Kidney glomerular epithelial cell (primary cell): ENCODE data around the gene IDH2.
"Not testable (repeated sequence)": the region's sequence is repeated elsewhere in the genome, so short reads cannot be mapped to it uniquely, and the experiment has no call there.

ENCODE experiments used
- DNase-seq: peaks from one replicate; lab custom pipeline; 2025; lab: John Stamatoyannopoulos, UW

Gene IDH2

GRCh38 chr15:90083954-90084607 lies 18.2 kb downstream of the IDH2 start:
- no peak for DNase-seq

GRCh38 chr15:90083419-90083818 lies 18.8 kb downstream of the IDH2 start:
- no peak for DNase-seq

- DNase-seq: no peak
These were observed 20.0 kb downstream of the IDH2 start for GRCh38 chr15:90082140-90082715.

- DNase-seq: no peak
These were observed 21.4 kb downstream of the IDH2 start for GRCh38 chr15:90080818-90081393.

DNA sequence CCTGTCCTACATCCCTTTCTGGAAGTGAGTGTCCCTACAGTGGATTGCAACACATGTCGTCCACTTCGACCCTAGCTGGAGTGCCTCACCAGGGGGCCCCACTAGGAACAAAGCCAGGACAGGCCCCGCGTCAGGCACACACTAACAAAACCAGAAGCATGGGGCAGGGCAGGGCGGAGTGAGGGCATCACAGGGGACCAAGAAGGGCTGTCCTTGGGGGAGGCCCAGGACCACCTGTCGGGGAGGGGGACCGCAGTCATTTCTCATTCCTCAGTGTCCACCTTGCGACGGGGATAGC lies 21.9 kb downstream of the IDH2 start:
- no peak for DNase-seq

DNA sequence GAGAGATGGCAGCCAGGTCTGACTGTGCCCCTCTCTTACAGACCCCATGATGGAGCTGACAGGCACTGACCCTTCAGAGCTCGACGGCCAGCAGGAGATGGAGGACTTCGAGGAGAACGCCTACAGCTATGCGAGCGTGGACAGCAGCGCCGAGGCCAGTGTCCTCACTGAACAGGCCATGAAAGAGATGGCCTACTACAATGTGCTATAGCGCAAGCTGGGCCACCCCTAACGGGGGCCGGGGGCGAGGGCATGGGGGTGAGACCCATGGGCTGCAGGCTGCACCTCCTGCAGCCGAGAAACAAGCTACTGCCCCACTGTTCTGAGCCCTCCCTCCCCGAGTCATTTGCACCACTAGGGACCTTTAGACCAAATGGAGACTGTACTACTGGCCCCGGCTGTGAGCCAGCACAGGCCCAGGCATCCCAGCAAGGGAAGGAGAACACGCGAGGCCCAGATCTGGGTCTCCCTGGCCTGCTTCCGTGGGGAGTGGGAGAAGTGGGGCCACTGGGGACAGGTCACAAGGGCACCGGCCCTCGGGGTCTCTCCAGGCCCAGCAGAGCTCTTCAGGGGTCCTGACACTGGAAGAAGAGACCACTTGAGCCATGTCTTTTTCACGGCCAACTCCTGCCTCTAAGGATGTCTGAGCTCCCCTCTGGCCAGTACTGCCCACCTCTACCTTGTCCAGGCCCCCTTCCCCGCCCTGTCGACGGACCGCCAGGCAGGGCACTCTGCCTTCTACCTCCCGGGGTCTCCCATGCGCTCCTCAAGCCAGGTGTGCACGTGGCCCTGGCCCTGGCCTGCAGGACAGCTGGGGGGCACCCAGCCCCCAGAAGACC lies 22.4 kb downstream of the IDH2 start:
- no peak for DNase-seq

- DNase-seq: no peak
These were observed 23.3 kb downstream of the IDH2 start for GRCh38 chr15:90078965-90079364.

DNA sequence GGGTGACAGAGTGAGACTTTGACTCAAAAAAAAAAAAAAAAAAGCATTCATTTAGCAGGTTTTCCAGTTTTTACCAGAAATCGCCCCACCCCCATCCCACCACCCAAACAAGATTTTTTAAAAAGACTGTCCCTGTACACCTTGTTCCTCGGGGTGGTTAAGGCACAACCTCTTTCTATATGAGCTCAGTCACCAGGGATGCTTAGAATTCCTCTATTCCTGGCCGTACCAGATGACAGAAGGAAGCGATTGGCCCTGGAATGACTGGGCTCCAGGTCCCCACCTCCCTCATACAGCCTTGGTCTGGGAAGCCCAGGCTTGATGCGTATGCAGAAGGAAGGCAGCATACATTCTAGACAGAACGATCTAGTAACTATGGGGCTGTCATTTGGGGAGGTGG lies 25.6 kb downstream of the IDH2 start:
- no peak for DNase-seq

- peak; percentile 5 for DNase-seq
These were observed 26.6 kb downstream of the IDH2 start for GRCh38 chr15:90075420-90076289.

- no peak for DNase-seq
These were observed 27.4 kb downstream of the IDH2 start for GRCh38 chr15:90074916-90075315.

DNA sequence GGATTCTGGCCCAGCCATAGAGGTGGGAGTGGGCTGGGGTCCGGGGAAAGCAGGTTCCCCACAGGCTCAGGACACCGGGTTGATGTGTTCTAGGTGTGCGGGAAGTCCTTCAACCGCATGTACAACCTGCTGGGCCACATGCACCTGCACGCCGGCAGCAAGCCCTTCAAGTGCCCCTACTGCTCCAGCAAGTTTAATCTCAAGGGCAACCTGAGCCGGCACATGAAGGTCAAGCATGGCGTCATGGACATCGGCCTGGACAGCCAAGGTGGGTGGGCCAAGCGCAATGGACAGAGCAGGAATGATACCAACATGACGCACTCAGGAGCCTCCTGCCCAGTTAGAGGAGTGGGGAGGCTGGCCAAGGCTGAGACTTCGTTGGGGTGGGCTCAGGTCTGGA lies 28.2 kb downstream of the IDH2 start:
- DNase-seq: no peak

- DNase-seq: no peak
These were observed 29.2 kb downstream of the IDH2 start for GRCh38 chr15:90072978-90073640.

DNA sequence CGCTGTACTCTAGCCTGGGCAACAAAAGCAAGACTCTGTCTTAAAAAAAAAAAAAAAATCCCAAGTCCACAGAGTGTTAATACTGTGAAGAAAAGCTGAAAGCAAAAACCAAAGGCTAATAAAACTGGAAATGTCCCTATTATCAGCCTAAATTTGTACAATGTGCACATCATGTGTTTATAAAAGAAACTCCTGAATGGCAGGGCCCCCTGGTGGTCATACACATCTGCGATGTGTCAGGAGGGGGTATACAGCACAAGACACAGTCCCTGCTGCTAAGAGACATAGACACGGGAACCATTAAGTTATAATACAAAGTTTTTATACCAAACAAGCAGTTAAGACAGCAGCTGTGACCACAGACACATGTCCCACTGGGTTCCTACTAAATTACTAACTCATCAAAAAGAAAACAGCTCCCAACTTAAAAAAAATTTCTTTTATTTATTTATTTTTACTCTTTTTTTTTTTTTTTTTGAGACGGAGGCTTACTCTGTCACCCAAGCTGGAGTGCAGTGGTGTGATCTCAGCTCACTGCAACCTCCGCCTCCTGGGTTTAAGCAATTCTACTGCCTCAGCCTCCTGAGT lies 31.0 kb downstream of the IDH2 start:
- peak; percentile 65 for DNase-seq

GRCh38 chr15:90070623-90071022 lies 31.6 kb downstream of the IDH2 start:
- not testable (repeated sequence) for DNase-seq

DNA sequence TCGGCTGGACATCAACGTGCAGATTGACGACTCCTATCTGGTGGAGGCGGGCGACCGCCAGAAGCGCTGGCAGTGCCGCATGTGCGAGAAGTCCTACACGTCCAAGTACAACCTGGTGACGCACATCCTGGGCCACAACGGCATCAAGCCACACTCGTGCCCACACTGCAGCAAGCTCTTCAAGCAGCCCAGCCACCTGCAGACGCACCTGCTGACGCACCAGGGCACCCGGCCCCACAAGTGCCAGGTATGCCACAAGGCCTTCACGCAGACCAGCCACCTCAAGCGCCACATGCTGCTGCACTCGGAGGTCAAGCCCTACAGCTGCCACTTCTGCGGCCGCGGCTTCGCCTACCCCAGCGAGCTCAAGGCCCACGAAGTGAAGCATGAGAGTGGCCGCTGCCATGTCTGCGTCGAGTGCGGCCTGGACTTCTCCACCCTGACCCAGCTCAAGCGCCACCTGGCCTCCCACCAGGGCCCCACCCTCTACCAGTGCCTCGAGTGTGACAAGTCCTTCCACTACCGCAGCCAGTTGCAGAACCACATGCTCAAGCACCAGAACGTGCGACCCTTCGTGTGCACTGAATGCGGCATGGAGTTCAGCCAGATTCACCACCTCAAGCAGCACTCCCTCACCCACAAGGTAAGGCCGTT lies 34.2 kb downstream of the IDH2 start:
- DNase-seq: no peak

DNA sequence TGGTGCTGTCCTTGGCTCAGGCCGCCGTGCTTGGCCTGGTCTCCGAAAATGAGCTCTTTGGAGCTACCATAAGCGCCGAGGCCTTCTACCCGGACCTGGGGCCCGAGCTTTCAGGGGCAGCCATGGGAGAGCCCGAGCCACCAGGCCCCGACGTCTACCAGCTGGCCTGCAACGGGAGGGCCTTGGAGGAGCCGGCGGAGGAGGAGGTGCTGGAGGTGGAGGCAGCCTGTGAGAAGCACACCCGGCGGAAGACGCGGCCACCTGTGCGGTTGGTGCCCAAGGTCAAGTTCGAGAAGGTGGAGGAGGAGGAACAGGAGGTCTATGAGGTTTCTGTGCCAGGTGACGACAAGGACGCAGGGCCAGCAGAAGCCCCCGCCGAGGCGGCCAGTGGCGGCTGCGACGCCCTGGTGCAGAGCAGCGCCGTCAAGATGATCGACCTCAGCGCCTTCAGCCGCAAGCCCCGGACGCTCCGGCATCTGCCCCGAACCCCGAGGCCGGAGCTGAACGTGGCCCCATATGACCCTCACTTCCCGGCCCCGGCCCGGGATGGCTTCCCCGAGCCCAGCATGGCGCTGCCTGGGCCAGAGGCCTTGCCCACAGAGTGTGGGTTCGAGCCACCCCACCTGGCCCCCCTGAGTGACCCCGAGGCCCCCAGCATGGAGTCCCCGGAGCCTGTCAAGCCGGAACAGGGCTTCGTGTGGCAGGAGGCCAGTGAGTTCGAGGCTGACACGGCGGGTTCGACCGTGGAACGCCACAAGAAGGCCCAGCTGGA lies 34.9 kb downstream of the IDH2 start:
- DNase-seq: no peak

- DNase-seq: no peak
These were observed 36.6 kb downstream of the IDH2 start for GRCh38 chr15:90065682-90066049.

DNA sequence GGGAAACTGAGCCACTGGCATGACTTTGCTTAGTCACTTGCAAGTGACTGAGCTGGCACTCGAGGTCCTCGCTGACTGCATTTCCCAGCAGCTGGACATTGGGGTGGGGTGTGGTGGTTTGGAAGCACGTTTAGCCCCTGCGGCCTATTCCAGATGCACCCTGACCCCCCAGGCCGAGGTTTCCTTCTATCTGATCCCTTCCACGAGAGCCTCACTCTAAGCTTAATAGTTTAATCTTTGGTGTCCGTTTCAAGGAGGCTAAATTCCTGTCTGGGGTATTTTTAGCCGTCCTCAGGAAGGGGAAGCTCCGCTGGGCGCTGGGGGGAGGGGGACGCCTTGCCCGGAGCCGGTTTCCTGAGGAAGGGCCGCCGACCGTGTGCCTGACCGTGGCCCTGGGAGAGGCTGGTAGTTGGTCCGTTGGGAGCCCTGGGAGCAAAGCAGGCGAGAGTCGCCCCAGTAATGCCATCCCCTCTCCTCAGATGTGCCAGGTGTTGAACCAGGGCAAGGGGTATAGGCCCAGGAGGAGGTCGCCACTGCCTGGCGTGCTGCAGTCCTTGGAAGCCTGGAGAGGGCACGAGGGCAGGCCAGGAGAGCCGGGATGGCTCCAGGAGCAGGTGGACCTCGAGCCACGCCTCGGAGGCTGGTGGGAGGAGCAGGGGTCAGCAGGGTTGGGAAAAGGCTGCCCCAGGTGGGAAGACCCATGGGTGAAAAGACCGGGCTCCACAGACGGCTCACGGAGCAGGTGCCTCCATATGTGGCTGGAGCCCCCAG lies 37.2 kb downstream of the IDH2 start:
- no peak for DNase-seq

- DNase-seq: no peak
These were observed 38.5 kb downstream of the IDH2 start for GRCh38 chr15:90063770-90064247.
